ENCODE measurements around the gene LBP.
"Not testable (repeated sequence)": the region's sequence is repeated elsewhere in the genome, so short reads cannot be mapped to it uniquely, and the experiment has no call there.

GRCh38 chr20:38377838-38378237, 31.6 kb downstream of the LBP start:
- not testable (repeated sequence) for TF ChIP-seq ZNF596 (tag by site-specific recombination; IDR thresholded peaks at IDR 0.05); CTCF (tag by site-specific recombination; IDR thresholded peaks at IDR 0.05); KLF9 (tag by site-specific recombination; IDR thresholded peaks at IDR 0.05; ENCODE audit: low read depth); ZNF624 (tag by site-specific recombination; IDR thresholded peaks at IDR 0.05); ZBTB6 (tag by site-specific recombination; IDR thresholded peaks at IDR 0.05); ZNF660 (tag by site-specific recombination; IDR thresholded peaks at IDR 0.05); ZBTB21 (tag by site-specific recombination; IDR thresholded peaks at IDR 0.05); ZNF621 (tag by site-specific recombination; IDR thresholded peaks at IDR 0.05); ZNF580 (tag by site-specific recombination; IDR thresholded peaks at IDR 0.05)
